ENCODE data around the gene TMC8.

TMC8 gene

DNA sequence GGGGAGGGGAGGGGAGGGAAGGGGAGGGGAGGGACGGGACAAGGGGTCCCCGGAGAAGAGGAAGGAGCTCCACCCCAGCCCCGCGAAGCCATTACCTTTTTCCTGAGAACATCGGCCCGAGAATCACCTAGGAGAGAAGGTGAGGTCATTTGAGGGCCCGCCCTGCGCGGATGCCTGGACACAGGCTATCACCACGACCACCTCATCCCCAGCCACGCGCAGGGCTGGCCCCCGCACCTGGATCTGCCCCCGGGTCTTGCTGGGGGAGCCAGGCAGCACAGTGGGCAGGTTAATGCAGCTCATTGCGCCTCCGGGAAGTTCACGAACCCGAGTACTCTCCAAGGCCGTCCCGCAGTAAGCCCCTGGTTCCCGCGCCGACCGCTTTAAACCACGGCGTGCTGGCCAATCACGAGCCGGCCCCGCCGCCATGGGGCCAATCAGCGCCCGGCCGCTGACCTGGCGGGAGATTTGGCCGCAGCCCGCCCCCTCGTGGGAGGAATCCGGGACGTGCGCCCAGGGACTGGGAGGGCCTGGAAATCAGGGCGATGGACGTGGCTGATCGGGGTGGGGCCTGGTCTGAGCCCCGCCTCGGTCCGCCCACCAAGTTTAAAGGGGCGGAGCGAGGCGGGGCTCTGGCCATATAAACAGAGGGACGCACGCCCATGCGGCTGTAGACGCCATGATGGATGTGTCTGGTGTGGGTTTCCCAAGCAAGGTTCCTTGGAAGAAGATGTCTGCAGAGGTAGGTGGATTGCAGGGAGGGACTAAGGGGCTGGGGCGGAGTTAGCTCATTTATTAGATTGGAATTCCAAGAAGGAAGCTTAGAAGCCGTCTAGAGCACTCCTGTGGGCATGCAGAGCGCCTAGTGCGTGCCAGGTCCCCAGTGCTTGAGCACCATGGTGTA, 56.4 kb downstream of the TMC8 start, which contains the start of the genes AFMID and TK1:
Gene AFMID, plus strand, starts transcription at position 671 of the 904 bp plus-strand sequence. Its CDS starts 9 bp downstream, at position 680.
Gene TK1, minus strand, starts transcription at position 361 of the 904 bp plus-strand sequence. Its CDS starts 58 bp downstream, at position 303.
- TF ChIP-seq, protein P1, sequence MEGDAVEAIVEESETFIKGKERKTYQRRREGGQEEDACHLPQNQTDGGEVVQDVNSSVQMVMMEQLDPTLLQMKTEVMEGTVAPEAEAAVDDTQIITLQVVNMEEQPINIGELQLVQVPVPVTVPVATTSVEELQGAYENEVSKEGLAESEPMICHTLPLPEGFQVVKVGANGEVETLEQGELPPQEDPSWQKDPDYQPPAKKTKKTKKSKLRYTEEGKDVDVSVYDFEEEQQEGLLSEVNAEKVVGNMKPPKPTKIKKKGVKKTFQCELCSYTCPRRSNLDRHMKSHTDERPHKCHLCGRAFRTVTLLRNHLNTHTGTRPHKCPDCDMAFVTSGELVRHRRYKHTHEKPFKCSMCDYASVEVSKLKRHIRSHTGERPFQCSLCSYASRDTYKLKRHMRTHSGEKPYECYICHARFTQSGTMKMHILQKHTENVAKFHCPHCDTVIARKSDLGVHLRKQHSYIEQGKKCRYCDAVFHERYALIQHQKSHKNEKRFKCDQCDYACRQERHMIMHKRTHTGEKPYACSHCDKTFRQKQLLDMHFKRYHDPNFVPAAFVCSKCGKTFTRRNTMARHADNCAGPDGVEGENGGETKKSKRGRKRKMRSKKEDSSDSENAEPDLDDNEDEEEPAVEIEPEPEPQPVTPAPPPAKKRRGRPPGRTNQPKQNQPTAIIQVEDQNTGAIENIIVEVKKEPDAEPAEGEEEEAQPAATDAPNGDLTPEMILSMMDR (IDR thresholded peaks at IDR 0.05), result no peak; the same call in 1 of the 2 replicates
